GM12873 (cell line): Measurements from ENCODE around the gene FAM89B.

Experiments used
- TF ChIP-seq, protein P1 (sequence below): IDR thresholded peaks from 2 replicates; pipeline ENCODE4 v1.5.1; 2012; ENCODE audit warnings: low read depth, mild to moderate bottlenecking, moderate library complexity, low read length, control low read depth; ENCODE audit not compliant: insufficient read depth; ENCODE audit errors: missing control alignments

Gene FAM89B

DNA sequence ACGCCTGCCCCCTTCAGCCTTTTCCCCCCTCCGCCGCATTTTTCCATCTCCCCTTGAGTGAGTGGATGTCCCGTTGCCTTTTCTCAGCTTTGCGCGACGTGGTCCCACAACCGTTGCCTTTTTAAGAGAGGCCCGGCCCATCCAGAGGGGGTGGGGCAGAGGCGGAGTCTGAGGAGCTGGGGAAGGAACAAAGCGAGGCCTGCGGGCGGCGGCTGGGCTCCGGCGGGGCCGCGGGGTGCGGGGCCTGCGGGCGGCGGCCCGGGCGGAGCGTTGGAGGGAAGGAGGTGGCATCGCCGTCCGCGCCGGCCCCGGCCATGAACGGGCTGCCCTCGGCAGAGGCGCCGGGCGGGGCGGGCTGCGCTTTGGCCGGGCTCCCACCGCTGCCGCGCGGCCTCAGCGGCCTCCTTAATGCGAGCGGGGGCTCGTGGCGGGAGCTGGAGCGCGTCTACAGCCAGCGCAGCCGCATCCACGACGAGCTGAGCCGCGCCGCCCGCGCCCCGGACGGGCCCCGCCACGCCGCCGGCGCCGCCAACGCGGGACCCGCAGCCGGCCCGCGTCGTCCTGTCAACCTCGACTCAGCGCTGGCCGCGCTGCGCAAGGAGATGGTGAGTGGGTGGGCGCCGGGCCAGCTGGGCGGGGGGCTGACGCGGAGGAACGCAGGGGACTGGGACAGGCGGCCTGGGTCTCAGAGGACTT, at the start of gene FAM89B:
FAM89B (plus strand) TSS at position 183 of the 696 bp plus-strand sequence; CDS start at position 315, 132 bp downstream.
- TF ChIP-seq, protein P1, sequence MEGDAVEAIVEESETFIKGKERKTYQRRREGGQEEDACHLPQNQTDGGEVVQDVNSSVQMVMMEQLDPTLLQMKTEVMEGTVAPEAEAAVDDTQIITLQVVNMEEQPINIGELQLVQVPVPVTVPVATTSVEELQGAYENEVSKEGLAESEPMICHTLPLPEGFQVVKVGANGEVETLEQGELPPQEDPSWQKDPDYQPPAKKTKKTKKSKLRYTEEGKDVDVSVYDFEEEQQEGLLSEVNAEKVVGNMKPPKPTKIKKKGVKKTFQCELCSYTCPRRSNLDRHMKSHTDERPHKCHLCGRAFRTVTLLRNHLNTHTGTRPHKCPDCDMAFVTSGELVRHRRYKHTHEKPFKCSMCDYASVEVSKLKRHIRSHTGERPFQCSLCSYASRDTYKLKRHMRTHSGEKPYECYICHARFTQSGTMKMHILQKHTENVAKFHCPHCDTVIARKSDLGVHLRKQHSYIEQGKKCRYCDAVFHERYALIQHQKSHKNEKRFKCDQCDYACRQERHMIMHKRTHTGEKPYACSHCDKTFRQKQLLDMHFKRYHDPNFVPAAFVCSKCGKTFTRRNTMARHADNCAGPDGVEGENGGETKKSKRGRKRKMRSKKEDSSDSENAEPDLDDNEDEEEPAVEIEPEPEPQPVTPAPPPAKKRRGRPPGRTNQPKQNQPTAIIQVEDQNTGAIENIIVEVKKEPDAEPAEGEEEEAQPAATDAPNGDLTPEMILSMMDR = no peak

DNA sequence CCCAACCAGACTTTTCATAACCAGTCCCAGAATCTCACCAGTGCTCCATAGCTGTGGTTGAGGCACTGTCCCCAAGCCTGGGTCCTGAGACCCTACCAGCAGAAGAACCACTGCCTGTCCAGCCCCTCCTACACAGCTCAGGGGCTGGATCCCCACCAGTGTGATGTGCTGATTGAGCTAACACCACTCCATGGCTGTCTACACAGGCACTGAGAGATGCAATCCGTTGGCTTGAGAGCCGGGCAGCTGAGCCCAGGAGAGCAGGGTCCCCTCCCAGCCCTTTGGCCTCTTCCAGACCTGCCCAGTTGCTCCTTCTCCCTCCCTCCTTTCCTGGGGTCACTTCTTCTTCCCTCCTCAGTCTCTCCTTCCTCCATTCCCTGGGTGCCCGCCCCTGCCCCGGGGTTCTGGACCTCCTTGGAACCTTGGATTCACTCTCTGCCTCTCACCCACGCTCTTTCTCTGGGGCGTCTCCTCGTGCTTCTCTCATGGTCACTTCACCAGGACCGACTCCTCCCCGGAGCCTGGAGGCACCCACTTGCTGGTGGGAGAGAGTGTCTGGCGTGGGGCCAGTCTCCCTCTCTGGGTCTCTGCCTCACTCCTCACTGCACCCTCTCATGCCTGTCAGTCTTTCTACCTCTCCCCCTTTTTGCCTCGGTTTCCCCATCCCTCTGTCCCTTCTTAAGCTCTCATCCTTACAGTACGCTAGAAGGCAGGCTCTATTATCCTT, 48.2 kb upstream of the FAM89B start:
- TF ChIP-seq, protein P1 = no peak

DNA sequence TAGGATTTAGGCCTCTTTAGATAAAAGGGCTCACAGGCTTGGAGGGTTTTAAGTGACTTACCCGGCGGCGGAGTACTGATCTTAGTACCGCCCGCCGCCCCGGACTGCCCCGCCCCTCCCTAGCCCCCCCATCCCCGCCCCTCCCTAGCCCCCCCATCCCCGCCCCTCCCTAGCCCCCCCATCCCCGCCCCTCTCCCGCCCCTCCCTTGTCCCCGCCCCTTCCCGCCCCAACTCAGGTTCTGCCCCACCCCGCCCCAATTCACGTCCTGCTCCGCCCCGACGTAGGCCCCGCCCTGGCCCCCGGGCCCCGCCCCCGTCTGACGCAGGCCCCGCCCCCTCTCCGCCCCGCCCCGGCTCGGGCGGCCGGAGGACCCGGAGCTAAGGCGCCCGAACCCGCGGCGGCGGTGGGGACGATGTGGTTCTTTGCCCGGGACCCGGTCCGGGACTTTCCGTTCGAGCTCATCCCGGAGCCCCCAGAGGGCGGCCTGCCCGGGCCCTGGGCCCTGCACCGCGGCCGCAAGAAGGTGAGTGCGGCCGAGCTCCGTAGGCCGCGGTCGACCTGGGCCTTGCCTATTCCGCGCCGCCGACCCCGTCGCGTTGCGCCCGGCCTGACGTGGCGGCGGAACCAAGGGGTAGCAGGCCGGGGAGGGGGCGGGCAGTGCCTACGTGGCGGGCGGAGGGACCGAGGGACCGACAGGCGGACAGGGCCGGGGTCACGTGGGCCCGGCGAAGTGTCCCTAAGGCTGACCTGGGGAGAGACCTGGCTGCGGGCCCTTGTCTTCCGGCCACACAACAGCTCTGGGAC, 47.4 kb upstream of the FAM89B start, which contains the start of gene SCYL1:
SCYL1 (plus strand) TSS at position 343 of the 805 bp plus-strand sequence; CDS start at position 414, 71 bp downstream.
- TF ChIP-seq, protein P1 = no peak

DNA sequence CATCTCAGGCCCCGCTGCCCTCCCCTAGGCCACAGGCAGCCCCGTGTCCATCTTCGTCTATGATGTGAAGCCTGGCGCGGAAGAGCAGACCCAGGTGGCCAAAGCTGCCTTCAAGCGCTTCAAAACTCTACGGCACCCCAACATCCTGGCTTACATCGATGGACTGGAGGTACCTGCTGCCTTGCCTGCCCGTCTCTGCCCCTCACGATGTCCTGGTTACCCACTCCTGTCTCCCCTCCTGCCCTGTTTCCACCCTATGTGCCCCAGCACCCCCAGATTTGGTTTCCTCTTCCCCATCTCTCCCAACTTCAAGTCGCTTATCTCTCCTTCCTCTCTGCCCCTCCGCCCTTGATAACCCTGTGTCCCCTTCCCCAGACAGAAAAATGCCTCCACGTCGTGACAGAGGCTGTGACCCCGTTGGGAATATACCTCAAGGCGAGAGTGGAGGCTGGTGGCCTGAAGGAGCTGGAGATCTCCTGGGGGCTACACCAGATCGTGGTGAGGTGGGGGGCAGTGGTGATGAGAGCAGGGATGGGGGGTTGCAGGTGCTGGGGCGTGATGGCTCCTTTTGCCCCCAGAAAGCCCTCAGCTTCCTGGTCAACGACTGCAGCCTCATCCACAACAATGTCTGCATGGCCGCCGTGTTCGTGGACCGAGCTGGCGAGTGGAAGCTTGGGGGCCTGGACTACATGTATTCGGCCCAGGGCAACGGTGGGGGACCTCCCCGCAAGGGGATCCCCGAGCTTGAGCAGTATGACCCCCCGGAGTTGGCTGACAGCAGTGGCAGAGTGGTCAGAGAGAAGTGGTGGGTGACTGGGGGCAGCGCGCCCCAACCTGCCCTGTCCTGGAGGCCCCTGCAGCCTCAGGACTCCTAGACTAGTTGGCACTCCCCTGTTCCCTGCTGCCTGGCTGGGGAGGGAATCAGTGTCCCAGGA, 46.5 kb upstream of the FAM89B start:
- TF ChIP-seq, protein P1 = no peak

DNA sequence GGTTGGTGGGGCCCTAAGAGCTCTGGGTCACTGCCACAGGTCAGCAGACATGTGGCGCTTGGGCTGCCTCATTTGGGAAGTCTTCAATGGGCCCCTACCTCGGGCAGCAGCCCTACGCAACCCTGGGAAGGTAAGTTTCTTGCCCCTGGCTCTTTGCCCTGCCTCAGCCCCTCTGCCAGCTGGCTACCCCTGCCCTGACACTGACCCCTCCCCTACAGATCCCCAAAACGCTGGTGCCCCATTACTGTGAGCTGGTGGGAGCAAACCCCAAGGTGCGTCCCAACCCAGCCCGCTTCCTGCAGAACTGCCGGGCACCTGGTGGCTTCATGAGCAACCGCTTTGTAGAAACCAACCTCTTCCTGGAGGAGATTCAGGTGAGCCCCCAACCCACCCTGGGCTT, 45.6 kb upstream of the FAM89B start:
- TF ChIP-seq, protein P1 = no peak

DNA sequence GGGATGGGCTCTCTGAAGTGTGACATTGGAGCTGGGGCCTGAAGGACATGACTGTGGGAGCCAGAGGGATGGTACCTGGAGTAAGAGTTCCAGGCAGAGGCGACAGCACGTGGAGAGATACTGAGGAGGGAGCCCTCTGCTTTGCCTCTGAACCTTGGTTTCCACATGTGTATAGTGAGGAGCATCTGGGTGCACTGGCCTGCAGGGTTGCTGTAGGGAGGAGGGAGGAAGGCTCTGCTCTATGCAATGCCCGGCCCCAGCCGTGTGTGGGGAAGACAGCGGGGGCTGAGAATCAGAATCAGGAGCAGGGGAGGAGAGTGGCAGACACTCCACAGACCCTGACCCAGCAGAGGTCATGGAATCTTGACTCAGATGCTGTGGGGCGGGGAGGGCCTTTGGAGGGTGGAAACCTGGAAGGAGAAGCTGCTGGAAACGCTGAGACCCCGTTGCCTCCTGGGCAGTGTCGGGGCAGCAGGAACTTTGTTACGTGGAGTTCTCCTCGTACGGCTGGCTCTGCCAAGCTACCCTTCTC, 43.5 kb upstream of the FAM89B start:
- TF ChIP-seq, protein P1 = no peak
